BE2C (cell line): ENCODE data around the gene TMTC2.

Experiments
- DNase-seq: peaks from one replicate; pipeline ENCODE4 v3.0.0-alpha.2; 2020
- H3K27me3 ChIP-seq: fragments of 250-450 bp; sonication (Bioruptor Pico); 2 replicates; pipeline ENCODE4 v1.5.1; 2020; ENCODE audit warnings: mild to moderate bottlenecking
- H3K36me3 ChIP-seq: fragments of 250-450 bp; sonication (Bioruptor Pico); 2 replicates; pipeline ENCODE4 v1.5.1; 2020; ENCODE audit warnings: mild to moderate bottlenecking
- H3K4me1 ChIP-seq: fragments of 250-450 bp; sonication (Bioruptor Pico); 2 replicates; pipeline ENCODE4 v1.5.1; 2020
- H3K4me3 ChIP-seq: 2 replicates; pipeline ENCODE4 v1.5.1; 2011; ENCODE audit warnings: low read depth, low read length
- H3K9me3 ChIP-seq: fragments of 250-450 bp; sonication (Bioruptor Pico); 2 replicates; pipeline ENCODE4 v1.5.1; 2020
- TF ChIP-seq, protein P1 (sequence below): IDR thresholded peaks from 2 replicates; pipeline ENCODE4 v1.5.1; 2012; ENCODE audit warnings: mild to moderate bottlenecking, low read depth, low read length

The TMTC2 gene

DNA sequence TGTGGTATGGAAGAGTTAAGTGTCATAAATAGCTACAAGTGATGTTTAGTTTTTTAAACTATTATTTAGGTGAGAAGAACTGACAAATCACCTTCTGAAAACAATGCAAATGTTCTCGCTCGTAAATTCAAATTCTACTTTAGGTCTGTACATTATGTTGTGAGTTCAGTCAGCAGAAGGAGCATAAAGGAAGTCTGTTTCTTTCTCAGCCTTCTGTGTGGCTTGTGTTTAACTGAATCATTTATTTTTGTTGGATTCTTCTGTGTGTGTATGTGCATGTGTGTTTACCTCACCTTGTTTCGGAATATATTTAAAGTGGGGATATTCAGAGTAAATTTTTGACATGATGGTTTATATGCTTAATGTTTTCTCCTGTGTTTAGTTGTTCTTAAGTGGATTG, 285.9 kb downstream of the TMTC2 start:
- DNase-seq, result no peak
- Histone ChIP-seq H3K4me3 (no peak overlapping the region), H3K4me1 (peaks cover 18% of the 10 kb centered on the region), H3K36me3 (no peaks in the 10 kb centered on the region), H3K9me3 (no peaks in the 10 kb centered on the region), H3K27me3 (no peaks in the 10 kb centered on the region)
- TF ChIP-seq, protein P1, sequence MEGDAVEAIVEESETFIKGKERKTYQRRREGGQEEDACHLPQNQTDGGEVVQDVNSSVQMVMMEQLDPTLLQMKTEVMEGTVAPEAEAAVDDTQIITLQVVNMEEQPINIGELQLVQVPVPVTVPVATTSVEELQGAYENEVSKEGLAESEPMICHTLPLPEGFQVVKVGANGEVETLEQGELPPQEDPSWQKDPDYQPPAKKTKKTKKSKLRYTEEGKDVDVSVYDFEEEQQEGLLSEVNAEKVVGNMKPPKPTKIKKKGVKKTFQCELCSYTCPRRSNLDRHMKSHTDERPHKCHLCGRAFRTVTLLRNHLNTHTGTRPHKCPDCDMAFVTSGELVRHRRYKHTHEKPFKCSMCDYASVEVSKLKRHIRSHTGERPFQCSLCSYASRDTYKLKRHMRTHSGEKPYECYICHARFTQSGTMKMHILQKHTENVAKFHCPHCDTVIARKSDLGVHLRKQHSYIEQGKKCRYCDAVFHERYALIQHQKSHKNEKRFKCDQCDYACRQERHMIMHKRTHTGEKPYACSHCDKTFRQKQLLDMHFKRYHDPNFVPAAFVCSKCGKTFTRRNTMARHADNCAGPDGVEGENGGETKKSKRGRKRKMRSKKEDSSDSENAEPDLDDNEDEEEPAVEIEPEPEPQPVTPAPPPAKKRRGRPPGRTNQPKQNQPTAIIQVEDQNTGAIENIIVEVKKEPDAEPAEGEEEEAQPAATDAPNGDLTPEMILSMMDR, result no peak

DNA sequence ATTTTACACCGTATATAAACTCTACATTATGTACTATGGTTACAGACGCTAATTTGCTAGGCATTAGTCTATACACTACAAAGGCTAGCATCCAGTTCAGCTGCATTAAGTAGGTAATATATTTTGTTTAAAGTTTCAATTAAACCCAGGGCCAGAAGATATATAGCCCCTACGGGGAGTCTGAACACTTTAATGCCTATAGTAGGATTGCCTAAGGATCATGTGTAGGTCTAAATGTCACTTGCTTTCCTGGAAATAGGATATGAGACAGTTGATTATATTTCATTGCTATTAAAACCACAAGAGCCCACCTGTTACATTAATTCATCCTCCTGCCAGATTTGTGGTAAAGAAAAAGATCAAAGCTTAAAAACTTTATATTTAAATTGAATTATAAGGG, 286.9 kb downstream of the TMTC2 start:
- Histone ChIP-seq H3K4me1 (peaks cover 15% of the 10 kb centered on the region), H3K36me3 (no peaks in the 10 kb centered on the region), H3K27me3 (no peaks in the 10 kb centered on the region), H3K9me3 (no peaks in the 10 kb centered on the region), H3K4me3 (no peak overlapping the region)
- no peak for DNase-seq
- TF ChIP-seq, protein P1, result no peak

DNA sequence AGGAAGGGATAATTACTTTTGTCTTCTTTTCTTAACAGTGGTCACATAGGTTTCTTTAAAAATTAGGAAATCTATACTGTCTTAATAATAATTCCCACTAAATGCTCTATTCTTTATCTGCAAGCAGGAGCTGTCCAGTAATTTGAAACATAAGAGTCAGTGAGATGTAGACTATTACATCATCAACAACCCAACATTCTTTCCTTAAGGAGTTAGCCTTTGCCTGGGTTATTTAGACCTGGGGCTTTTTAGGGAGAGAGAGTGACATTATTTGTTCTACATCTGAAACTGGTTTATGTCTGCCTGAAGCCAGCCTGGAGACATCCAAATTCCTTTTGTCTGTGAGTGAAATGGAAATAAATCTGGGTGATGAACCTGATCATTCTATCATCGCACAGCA, 294.4 kb downstream of the TMTC2 start:
- Histone ChIP-seq H3K9me3 (no peaks in the 10 kb centered on the region), H3K4me3 (no peak overlapping the region), H3K4me1 (no peaks in the 10 kb centered on the region), H3K36me3 (no peaks in the 10 kb centered on the region), H3K27me3 (no peaks in the 10 kb centered on the region)
- TF ChIP-seq, protein P1, result no peak
- DNase-seq, result no peak

DNA sequence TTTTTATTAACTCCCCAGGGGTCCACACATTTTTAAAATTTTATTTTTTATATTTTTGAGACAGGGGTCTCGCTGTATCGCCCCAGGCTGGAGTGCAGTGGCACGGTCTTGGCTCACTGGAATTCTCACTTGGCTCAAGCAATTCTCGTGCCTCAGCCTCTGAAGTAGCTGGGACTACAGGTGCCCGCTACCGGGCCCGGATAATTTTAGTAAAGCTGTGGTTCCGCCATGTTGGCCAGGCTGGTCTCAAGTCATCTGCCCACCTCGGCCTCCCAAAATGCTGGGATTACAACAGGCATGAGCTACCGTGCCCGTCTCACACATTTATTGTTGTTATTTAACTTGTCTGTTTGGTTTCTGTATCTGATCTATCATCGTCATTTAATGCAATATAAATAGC, 307.4 kb downstream of the TMTC2 start:
- Histone ChIP-seq H3K4me1 (no peaks in the 10 kb centered on the region), H3K27me3 (no peaks in the 10 kb centered on the region), H3K4me3 (no peak overlapping the region), H3K9me3 (no peaks in the 10 kb centered on the region), H3K36me3 (no peaks in the 10 kb centered on the region)
- DNase-seq, result no peak
- TF ChIP-seq, protein P1, result no peak

DNA sequence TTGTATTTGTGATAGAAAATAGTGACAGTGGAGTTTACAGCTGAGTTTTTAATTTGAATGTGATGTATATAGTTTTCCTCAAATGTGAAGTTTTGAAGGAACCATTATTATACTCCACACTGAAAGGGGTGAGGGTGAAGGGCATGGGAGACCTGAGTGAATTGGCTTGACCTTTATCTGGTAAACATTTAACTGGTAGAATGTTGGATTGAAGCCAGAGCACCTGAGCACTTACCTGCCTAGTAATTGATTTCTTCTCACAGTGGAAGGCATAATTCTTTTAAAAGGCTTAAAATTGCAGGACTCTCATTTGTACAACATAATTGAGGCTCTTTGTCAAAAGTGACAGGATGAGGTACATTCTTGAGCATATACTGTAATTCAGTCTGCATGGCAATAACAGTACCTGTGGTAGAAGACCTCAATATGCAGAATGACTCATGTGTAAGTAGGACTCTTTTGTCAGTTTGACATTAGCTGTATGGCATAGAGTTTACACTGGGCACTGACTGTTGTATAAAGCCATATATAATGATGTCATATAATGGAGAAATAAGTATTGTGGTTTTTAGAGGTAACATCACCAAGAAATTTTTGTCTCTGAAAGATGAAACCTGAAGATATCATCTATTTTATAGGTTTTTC, 309.6 kb downstream of the TMTC2 start:
- Histone ChIP-seq H3K27me3 (no peaks in the 10 kb centered on the region), H3K4me3 (no peak overlapping the region), H3K36me3 (no peaks in the 10 kb centered on the region), H3K9me3 (no peaks in the 10 kb centered on the region), H3K4me1 (no peaks in the 10 kb centered on the region)
- TF ChIP-seq, protein P1, result no peak
- no peak for DNase-seq

DNA sequence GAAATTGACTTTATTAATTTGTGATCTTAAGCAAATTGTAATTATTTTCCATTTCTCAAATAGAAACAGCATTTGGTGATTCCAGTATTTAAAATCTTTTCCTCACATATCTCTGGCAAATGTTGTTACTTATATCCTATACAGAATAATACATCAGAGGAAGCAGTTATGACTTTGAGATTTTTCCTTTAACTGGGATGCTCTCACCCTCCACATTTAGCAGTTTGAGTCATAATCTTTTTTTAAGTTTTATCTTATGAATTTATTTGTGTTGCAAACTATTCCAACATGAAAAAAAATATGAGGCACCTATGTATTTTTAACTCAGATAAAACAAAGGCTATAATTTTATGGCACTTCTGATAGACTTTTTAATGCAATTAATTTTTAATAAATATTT, 311.8 kb downstream of the TMTC2 start:
- no peaks in the 10 kb centered on the region for H3K9me3 ChIP-seq
- H3K4me3 ChIP-seq, result no peak overlapping the region
- TF ChIP-seq, protein P1, result no peak
- H3K27me3 ChIP-seq, result no peaks in the 10 kb centered on the region
- H3K4me1 ChIP-seq, result no peaks in the 10 kb centered on the region
- DNase-seq, result no peak
- H3K36me3 ChIP-seq, result no peaks in the 10 kb centered on the region
